Esophagus squamous epithelium (tissue), 4 donors: Measurements from ENCODE around the gene PCLO.

ENCODE experiments used
- CTCF ChIP-seq, 6 experiments: fragments of 450-650 bp in 4 of 6; fragments of 200-600 bp in 2 of 6; sonication (generic) in 2 of 6; IDR thresholded peaks; one replicate each; pipeline ENCODE4 v1.5.1; 2016 to 2019; ENCODE audit warnings: antibody characterized with exemption in 6 of 6, mild to moderate bottlenecking in 4 of 6, moderate library complexity in 4 of 6
- POLR2A ChIP-seq, 4 donors: fragments of 450-650 bp; IDR thresholded peaks; one replicate each; pipeline ENCODE4 v1.6.1; 2017; ENCODE audit warnings: antibody characterized with exemption in 4 of 4, mild to moderate bottlenecking in 4 of 4, moderate library complexity in 3 of 4

- no peak for TF ChIP-seq CTCF (IDR thresholded peaks at IDR 0.05)
- no peak for TF ChIP-seq POLR2A (IDR thresholded peaks at IDR 0.05)
These were observed 311.6 kb downstream of the PCLO start for GRCh38 chr7:82851121-82851520.
